ENCODE data around the gene TOM1L2.
A peak's percentile ranks its signal among the peaks of the same experiment; 100 is the strongest.

TOM1L2 gene

GRCh38 chr17:17830740-17831207, 141.4 kb downstream of the TOM1L2 start:
- DNase-seq: no peak

DNA sequence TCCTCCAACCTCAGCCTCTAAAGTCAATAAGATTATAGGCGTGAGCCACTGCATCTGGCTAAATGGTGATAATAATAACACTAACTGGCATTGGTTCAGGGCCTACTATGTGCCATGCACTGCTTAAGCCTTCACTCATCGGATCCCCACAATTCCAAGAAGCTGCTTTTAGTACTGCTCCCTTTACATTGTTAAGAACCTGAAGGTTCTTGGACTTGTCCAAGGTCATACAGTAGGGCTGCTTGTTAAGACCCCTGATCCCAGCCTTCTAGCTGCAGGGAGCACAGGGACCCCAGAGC, 142.0 kb downstream of the TOM1L2 start:
- DNase-seq: no peak

DNA sequence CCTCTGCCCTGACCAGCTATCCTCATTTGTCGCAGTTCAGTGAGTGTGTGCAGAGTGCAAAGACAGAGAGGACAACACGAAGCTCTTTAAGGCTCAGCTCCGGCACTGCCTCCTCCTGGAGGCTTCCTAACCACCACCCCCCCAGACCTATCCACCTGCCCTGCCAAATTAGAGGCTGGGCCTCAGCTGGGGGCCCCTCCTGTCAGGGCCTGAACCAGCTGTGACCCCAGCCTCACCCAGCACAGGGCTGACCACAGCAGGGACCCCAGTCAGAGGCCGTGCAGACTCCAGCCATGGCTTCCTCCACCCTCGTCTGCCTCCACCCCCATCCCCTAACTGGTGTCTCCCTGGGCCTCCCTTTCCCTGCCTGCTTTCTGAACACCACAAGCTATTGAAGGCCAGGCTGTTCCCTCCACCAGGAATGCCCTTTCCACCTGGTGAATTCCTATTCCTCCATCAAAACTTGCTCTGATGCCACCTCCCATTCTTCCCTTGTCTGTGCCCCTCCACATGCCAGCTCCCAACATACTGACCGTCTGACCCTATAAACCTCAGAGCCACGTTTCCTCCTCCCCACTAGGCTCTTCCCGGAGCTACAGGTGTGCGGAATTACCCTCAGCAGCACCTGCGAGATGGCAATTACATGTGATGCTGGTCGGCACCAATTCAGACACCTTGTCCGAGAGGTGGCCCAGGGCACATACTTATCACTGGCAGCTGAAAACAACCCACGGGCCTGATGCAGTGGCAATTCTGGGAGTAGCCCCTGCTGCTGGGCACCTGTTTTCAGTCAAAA, 144.2 kb downstream of the TOM1L2 start:
- DNase-seq: no peak

DNA sequence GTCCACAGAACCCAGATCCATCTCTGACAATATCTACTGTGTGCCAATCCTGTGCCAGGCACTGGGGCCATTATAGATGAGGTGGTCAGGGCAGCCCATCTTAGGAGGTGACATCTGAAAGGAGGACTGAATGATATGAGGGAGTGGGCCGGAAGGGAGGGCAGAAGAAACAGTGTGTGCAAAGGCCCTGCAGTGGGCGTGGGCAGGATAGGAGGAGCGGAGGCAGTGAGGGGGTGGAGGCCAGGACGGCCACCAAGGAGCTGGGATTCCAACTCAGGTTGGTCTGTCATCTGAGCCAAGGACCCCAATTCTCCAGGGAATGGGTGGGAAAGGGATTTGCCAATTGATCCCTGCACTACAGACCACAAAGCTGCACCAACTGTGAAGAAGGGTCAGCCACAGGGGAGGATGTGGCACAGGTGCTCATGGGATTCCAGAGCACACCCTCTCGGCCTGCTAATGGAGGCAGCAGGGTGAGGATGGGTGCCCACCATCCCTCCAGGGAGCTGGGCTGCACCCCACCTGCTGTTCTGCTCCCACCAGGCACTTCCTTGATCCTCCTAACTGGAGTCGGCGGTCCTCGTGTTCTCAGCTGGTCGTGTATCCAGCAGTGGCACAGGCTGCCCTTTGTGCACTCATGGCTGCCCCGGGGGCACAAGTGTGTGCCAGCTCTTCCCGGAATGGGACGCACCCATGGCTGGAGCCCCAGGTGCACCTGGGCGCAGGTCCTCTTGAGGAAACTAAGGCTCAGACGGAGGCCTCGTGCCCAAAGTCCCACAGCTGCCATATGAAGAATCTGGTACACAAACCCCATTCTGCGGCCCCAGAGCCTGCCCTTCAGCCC, 145.0 kb downstream of the TOM1L2 start:
- no peak for DNase-seq

- no peak for DNase-seq
Measured at GRCh38 chr17:17826342-17826713, 145.9 kb downstream of the TOM1L2 start.

GRCh38 chr17:17824783-17825614, 147.2 kb downstream of the TOM1L2 start:
- DNase-seq: no peak

- no peak for DNase-seq
Measured at GRCh38 chr17:17824119-17824782, 147.9 kb downstream of the TOM1L2 start.

- DNase-seq: peak; percentile 41
Measured at GRCh38 chr17:17823433-17824118, 148.6 kb downstream of the TOM1L2 start.

DNA sequence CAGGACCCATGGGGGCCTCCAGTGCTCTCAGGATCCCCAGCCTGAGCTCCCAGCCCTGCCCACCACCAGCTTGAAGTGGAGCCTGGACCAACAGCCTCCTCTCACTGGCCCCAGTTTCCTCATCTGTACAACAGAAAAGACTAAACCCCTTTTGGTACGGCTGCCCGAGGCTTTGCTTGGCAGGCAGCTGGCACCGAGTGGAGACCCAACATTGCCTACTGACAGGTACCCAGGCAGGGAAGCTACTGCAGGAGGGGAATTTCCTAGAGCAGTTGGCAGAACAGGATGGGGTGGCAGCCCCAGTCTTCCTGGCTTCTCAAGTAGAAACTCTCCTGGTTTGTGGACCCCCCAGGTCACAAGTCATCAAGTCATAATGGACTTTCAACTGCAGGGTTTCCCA, 149.6 kb downstream of the TOM1L2 start:
- no peak for DNase-seq

DNA sequence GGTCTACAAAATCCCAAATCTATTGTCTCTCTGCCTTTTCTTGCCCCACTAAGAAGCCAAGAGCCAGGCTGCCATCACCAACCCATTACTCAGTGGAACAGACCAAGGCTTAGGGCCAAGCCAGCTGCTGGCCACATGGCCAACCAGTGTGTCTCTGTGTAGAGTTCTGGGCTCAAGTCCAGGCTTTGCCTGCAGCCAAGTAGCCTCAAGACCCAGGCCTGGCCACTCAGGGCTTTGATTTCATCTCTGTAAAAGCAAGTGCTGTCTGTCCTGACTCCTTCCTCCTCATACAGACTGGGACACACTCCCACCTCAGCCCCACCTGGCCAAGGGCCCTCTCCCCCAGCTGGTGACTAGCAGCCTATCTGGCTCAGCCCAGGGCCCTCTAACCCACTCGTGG, 150.0 kb downstream of the TOM1L2 start:
- DNase-seq: no peak

- DNase-seq: no peak
Measured at GRCh38 chr17:17820463-17821158, 151.6 kb downstream of the TOM1L2 start.

DNA sequence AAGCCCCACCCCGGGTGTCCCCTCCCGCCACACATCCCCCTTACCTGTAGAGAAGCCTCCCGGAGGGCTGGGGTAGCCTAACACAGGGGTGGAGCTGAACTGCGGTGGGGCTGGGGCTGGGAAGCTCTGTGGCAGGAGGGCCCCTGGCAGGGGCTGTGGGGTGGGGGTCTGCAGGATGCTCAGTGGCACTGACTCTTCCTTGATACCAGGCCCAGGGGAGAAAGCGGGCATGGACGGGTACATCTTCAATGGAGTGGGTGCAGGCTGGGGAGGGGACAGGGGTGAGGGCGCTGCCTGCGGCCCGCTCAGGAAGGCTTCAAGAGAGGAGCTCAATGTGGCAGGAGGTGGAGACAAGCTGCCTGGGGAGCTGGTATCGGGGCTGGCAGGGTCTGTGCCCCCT, 152.2 kb downstream of the TOM1L2 start:
- no peak for DNase-seq

DNA sequence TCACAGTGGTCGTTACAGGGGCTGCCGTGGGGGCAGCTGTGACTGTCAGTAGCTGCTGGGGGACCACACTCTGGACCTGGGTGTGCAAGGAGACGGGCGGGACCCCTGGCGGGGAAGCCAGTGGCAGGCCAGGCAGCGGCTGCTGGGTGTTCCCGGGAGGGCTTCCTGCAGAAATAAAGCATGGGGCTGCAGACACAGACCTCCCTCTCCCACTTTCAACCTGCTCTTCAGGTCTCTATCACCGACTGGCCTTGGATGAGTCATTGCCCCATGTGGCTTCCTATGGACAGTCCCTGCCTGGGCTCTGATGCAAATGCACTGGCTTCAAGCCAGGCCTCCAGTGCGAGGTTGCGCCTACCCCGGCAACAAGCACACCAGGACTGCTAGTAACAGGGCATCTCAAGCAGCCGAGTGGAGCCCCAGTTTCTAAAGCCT, 152.6 kb downstream of the TOM1L2 start:
- DNase-seq: no peak

- DNase-seq: no peak
Measured at GRCh38 chr17:17819111-17819510, 153.1 kb downstream of the TOM1L2 start.

GRCh38 chr17:17818088-17818526, 154.1 kb downstream of the TOM1L2 start:
- no peak for DNase-seq

- no peak for DNase-seq
Measured at GRCh38 chr17:17817552-17817947, 154.7 kb downstream of the TOM1L2 start.

DNA sequence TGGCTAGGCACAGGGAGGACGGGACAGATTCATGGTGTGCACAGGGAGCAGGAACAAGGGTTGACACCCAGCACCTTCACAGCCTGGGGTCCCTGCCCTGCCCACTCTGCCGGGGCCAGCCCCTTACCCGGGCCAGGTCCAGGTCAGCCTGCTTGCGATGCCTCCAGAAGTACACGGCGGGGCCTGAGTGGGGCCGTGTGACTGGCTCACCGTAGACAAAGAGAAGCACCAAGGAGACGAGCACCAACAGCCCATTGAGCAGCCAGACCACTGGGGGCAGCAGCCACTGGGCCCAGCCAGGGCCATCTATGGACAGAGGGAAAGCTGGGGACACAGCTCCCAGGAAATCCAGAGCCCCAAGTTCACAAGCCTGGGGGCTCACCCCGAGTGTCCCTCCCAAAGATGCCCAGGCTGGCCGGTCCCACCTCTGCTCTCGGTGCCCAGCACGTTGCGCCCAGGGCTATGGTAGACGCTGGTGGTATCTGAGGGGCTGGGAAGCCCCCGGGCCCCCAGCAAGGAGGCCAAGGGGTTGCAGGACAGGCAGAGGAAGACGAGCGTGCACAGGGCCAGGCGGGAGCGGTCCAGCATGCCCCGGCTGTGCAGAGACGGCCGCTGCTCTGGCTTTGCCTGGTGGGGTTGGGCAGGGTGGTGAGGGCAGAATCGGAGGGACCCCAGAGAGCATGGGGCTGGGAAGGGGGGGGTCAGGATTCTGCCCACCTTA, 155.2 kb downstream of the TOM1L2 start:
- no peak for DNase-seq

- no peak for DNase-seq
Measured at GRCh38 chr17:17816240-17816814, 155.9 kb downstream of the TOM1L2 start.

GRCh38 chr17:17815436-17816200, 156.6 kb downstream of the TOM1L2 start:
- DNase-seq: no peak

DNA sequence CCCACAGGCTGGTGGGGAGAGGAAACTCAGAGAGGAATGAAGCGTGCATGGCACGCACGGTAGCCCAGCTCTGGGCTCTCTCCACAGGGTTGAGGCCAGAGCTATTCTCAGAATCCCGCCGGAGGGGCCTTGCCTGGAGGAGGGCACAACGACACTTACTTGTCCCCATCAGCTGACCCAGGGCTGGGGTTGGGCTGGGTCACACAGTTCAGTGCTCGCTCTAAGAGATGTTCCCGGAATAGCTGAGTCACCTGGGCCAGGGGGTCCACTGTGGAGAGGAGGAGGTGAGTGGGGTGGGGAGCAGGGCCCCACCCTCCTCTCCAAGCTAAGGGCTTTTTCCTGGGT, 157.2 kb downstream of the TOM1L2 start:
- no peak for DNase-seq

Data from GOT3 (cell line).